Measurements from ENCODE around the gene MRFAP1. TPM values are rescaled to one million over a fixed set of nuclear protein-coding genes. Genes with fewer than 3 reads are reported as not detected.
"Not testable (repeated sequence)": the region's sequence is repeated elsewhere in the genome, so short reads cannot be mapped to it uniquely, and the experiment has no call there.

Gene MRFAP1
- total and polyA plus RNA-seq, 7 donors, result 216 to 539 (median 300) TPM

GRCh38 chr4:6647169-6647568, 6.7 kb downstream of the MRFAP1 start:
- Histone ChIP-seq H3K9me3 (no peaks in the 10 kb centered on the region), H3K4me1 (peaks cover 18% of the 10 kb centered on the region), H3K36me3 (ENCODE audit: insufficient read depth in 1 of 2, low read depth in 1 of 2) (peaks cover 0 to 18% of the 10 kb centered on the region in 2 donors), H3K4me3 (no peak overlapping the region), H3K27me3 (ENCODE audit: insufficient read depth in 3 of 3, low read length in 2 of 3) (no peaks in the 10 kb centered on the region), H3K27ac (no peak overlapping the region)
- DNase-seq, result no peak
- intact Hi-C loops (cut with DNase I), result no loop called here
- WGBS, 3 donors, result 74 to 87% (median 79%) methylated on average over 5 of the region's 5 CpGs
- ATAC-seq, result no peak
- TF ChIP-seq CTCF (IDR thresholded peaks at IDR 0.05), result no peak

GRCh38 chr4:6647582-6648230, 7.2 kb downstream of the MRFAP1 start:
- intact Hi-C loops (cut with DNase I), result no loop called here

GRCh38 chr4:6649216-6649615, 8.7 kb downstream of the MRFAP1 start:
- Histone ChIP-seq H3K36me3 (ENCODE audit: insufficient read depth in 1 of 2, low read depth in 1 of 2) (no peaks in the 10 kb centered on the region), H3K9me3 (no peaks in the 10 kb centered on the region), H3K27ac (no peak overlapping the region), H3K27me3 (ENCODE audit: insufficient read depth in 3 of 3, low read length in 2 of 3) (no peaks in the 10 kb centered on the region), H3K4me1 (no peaks in the 10 kb centered on the region), H3K4me3 (no peak overlapping the region)
- no peak for TF ChIP-seq CTCF (IDR thresholded peaks at IDR 0.05)
- no peak for ATAC-seq
- intact Hi-C loops (cut with DNase I), result no loop called here
- DNase-seq, result no peak
- WGBS, 3 donors, result 90 to 97% (median 94%) methylated on average over 8 of the region's 8 CpGs

More at GRCh38 chr4:6647582-6648230, 7.2 kb downstream of the MRFAP1 start:
- no peak for TF ChIP-seq CTCF (IDR thresholded peaks at IDR 0.05)
- Histone ChIP-seq H3K4me3 (no peak overlapping the region), H3K27me3 (ENCODE audit: insufficient read depth in 3 of 3, low read length in 2 of 3) (no peaks in the 10 kb centered on the region), H3K9me3 (no peaks in the 10 kb centered on the region), H3K4me1 (peaks cover 13% of the 10 kb centered on the region), H3K36me3 (ENCODE audit: insufficient read depth in 1 of 2, low read depth in 1 of 2) (peaks cover 0 to 12% of the 10 kb centered on the region in 2 donors), H3K27ac (no peak overlapping the region)
- ATAC-seq, result no peak
- 54 to 68% (median 58%) methylated on average over 6 of the region's 6 CpGs for WGBS, 3 donors
- DNase-seq, result no peak

- WGBS, 3 donors, result 48 to 85% (median 83%) methylated on average over 2 to 3 of the region's 3 CpGs
These were observed 13.7 kb downstream of the MRFAP1 start for GRCh38 chr4:6654211-6654610.

GRCh38 chr4:6655291-6655690, 14.8 kb downstream of the MRFAP1 start:
- H3K4me1 ChIP-seq; H3K27me3 ChIP-seq (ENCODE audit: insufficient read depth in 3 of 3, low read length in 2 of 3); H3K36me3 ChIP-seq (ENCODE audit: insufficient read depth in 1 of 2, low read depth in 1 of 2); intact Hi-C loops (cut with DNase I); DNase-seq; H3K4me3 ChIP-seq; H3K9me3 ChIP-seq; ATAC-seq; H3K27ac ChIP-seq: not testable (repeated sequence)
- 65 to 90% (median 84%) methylated on average over 2 of the region's 2 CpGs for WGBS, 3 donors

More at GRCh38 chr4:6654211-6654610, 13.7 kb downstream of the MRFAP1 start:
- intact Hi-C loops (cut with DNase I); ATAC-seq; H3K27ac ChIP-seq; H3K36me3 ChIP-seq (ENCODE audit: insufficient read depth in 1 of 2, low read depth in 1 of 2); H3K9me3 ChIP-seq; H3K27me3 ChIP-seq (ENCODE audit: insufficient read depth in 3 of 3, low read length in 2 of 3); H3K4me3 ChIP-seq; DNase-seq; H3K4me1 ChIP-seq: not testable (repeated sequence)

GRCh38 chr4:6655924-6656323, 15.4 kb downstream of the MRFAP1 start:
- no peaks in the 10 kb centered on the region for H3K4me1 ChIP-seq
- H3K36me3 ChIP-seq (ENCODE audit: insufficient read depth in 1 of 2, low read depth in 1 of 2), result no peaks in the 10 kb centered on the region
- no peak overlapping the region for H3K4me3 ChIP-seq
- H3K27ac ChIP-seq, result no peak overlapping the region
- DNase-seq, result no peak
- WGBS, 3 donors, result 94 to 97% (median 97%) methylated on average over 5 of the region's 5 CpGs
- intact Hi-C loops (cut with DNase I), result no loop called here
- no peak for ATAC-seq
- no peaks in the 10 kb centered on the region for H3K27me3 ChIP-seq (ENCODE audit: insufficient read depth in 3 of 3, low read length in 2 of 3)
- H3K9me3 ChIP-seq, result no peaks in the 10 kb centered on the region
- no peak for TF ChIP-seq CTCF (IDR thresholded peaks at IDR 0.05)

Measured in psoas muscle (tissue), 8 donors.